HS-27A (cell line): ENCODE measurements around the gene PCDHGA11.
"Not testable (repeated sequence)": the region's sequence is repeated elsewhere in the genome, so short reads cannot be mapped to it uniquely, and the experiment has no call there.

ENCODE experiments used
- DNase-seq: peaks from one replicate; pipeline ENCODE4 v3.0.0-alpha.2; 2012; ENCODE audit warnings: low read depth, missing footprints

The PCDHGA11 gene

GRCh38 chr5:141398608-141399007, 22.2 kb upstream of the PCDHGA11 start:
- DNase-seq: no peak

- no peak for DNase-seq
Measured at GRCh38 chr5:141399555-141400258, 21.1 kb upstream of the PCDHGA11 start.

- DNase-seq: no peak
Measured at GRCh38 chr5:141402553-141403243, 18.2 kb upstream of the PCDHGA11 start, which contains the start of gene PCDHGA9. Gene PCDHGA9, plus strand, starts transcription at chr5:141402778. Its CDS starts 175 bp downstream, at chr5:141402953.

- DNase-seq: no peak
Measured at GRCh38 chr5:141403387-141403786, 17.5 kb upstream of the PCDHGA11 start.

- not testable (repeated sequence) for DNase-seq
Measured at GRCh38 chr5:141407790-141408505, 12.9 kb upstream of the PCDHGA11 start, which contains the start of gene PCDHGB6. Gene PCDHGB6, plus strand, starts transcription at chr5:141408021. Its CDS starts 182 bp downstream, at chr5:141408203.

- no peak for DNase-seq
Measured at GRCh38 chr5:141409598-141410306, 11.1 kb upstream of the PCDHGA11 start.

GRCh38 chr5:141411575-141411974, 9.3 kb upstream of the PCDHGA11 start:
- DNase-seq: no peak

- no peak for DNase-seq
Measured at GRCh38 chr5:141412854-141413539, 7.9 kb upstream of the PCDHGA11 start, which contains the start of gene PCDHGA10. Gene PCDHGA10, plus strand, starts transcription at chr5:141412987. Its CDS starts 189 bp downstream, at chr5:141413176.

GRCh38 chr5:141413540-141414069, 7.2 kb upstream of the PCDHGA11 start:
- no peak for DNase-seq

- DNase-seq: not testable (repeated sequence)
Measured at GRCh38 chr5:141414548-141415274, 6.1 kb upstream of the PCDHGA11 start.

GRCh38 chr5:141415275-141415618, 5.6 kb upstream of the PCDHGA11 start:
- DNase-seq: not testable (repeated sequence)

- not testable (repeated sequence) for DNase-seq
Measured at GRCh38 chr5:141417494-141418172, 3.2 kb upstream of the PCDHGA11 start, which contains the start of gene PCDHGB7. Gene PCDHGB7, plus strand, starts transcription at chr5:141417677. Its CDS starts 183 bp downstream, at chr5:141417860.

- no peak for DNase-seq
Measured at GRCh38 chr5:141419074-141419880, 1.6 kb upstream of the PCDHGA11 start.

GRCh38 chr5:141421489-141421855, 621 bp downstream of the PCDHGA11 start:
- DNase-seq: no peak

- DNase-seq: no peak
Measured at GRCh38 chr5:141422742-141423291, 2.0 kb downstream of the PCDHGA11 start.

GRCh38 chr5:141427783-141428426, 7.1 kb downstream of the PCDHGA11 start:
- DNase-seq: no peak

GRCh38 chr5:141430332-141431113, 9.7 kb downstream of the PCDHGA11 start, which contains the start of gene PCDHGA12:
Gene PCDHGA12, plus strand, starts transcription at chr5:141430507. Its CDS starts 253 bp downstream, at chr5:141430760.
- DNase-seq: no peak
